K562 treated with DMSO at 1 percent for 4 hours (cell line): ENCODE results near the gene CRYGA. TPM values are rescaled to one million over a fixed set of nuclear protein-coding genes. Genes with fewer than 3 reads are reported as not detected.

Experiments
- total RNA-seq: library from RNA; unstranded; fragments of 300-600 nt; gene quantifications from 2 replicates; pipeline ENCODE4 v1.2.3, GENCODE V29; 2022; ENCODE audit not compliant: insufficient read depth

The CRYGA gene, protein sequence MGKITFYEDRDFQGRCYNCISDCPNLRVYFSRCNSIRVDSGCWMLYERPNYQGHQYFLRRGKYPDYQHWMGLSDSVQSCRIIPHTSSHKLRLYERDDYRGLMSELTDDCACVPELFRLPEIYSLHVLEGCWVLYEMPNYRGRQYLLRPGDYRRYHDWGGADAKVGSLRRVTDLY
- total RNA-seq = not detected in 2 replicates

DNA sequence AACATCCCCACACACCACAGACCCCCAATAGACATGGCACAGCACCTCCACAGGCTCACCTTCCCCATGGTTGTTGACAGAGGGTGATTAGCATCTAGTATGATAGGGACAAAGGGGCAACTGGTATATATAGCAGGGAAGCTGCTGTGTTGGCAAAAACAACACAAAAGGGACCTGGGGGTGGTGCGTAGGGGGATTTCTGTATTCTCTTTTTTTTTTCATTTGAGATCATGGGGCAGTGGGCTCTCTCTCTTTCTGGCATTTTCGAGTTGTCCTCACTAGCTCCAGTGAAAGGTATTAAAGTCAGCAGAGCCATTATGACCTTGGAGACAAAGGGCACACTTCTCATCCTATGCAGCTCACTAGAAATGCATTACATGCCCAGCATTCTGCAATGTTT lies at the start of gene CRYGA:
CRYGA (minus strand) TSS at position 101 of the 400 bp plus-strand sequence; CDS start at position 68, 33 bp downstream.

DNA sequence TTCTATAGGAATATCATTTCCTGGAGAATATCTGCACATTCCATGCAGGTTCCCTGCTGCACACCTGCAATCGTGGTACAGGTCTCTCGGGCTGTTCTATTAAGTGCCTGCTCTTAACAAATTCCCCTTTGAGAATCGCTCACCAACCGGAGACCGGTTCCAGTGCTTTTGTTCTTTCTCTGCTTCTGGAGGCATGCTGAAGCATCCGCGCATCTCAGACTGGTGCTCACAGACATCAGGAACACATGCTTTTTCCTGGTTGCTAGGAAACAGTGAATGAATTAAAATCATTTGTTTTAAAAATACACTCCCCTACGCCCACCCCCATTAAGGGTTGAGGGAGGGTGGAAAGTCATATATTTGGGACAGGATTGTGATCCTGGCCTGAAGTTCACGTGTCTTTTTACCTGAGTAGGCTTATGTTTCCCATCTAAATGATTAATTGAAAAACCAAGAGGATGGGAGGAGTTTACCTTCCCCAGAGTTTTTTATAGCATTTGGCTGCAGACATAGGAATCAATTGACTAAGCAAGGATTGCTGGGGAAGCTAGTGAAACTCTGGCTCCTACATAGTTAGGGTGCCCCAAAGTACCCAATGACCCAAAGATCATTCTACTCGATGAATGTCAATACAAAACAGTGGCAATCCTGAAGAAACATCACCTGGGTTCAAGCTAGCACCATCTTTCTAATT lies 26.6 kb upstream of the CRYGA start, which contains the start of gene C2orf80:
C2orf80 (minus strand) TSS at position 221 of the 694 bp plus-strand sequence. CDS start 3,044 bp downstream, outside the sequence.

DNA sequence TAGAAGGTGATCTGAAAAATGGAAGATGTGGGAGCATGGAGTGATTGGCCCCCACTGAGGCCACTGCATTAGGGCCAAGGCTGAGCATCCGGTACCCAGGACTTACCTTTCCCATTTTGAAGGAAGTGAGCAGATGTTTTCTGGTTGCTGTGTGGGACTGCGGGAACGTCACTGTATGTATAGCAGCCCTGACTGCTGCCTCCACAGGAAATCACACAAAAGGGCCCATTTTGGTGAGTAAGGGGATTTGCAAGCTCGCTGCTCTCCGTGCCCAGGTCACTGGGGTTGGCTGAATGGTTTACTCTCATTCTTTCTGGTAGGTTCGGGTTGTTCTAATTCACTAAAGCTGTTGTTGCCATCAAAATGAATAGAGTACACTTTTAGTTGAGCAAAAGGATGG lies 17.4 kb downstream of the CRYGA start, which contains the start of gene CRYGB:
CRYGB (minus strand) TSS at position 153 of the 400 bp plus-strand sequence; CDS start at position 115, 38 bp downstream.

DNA sequence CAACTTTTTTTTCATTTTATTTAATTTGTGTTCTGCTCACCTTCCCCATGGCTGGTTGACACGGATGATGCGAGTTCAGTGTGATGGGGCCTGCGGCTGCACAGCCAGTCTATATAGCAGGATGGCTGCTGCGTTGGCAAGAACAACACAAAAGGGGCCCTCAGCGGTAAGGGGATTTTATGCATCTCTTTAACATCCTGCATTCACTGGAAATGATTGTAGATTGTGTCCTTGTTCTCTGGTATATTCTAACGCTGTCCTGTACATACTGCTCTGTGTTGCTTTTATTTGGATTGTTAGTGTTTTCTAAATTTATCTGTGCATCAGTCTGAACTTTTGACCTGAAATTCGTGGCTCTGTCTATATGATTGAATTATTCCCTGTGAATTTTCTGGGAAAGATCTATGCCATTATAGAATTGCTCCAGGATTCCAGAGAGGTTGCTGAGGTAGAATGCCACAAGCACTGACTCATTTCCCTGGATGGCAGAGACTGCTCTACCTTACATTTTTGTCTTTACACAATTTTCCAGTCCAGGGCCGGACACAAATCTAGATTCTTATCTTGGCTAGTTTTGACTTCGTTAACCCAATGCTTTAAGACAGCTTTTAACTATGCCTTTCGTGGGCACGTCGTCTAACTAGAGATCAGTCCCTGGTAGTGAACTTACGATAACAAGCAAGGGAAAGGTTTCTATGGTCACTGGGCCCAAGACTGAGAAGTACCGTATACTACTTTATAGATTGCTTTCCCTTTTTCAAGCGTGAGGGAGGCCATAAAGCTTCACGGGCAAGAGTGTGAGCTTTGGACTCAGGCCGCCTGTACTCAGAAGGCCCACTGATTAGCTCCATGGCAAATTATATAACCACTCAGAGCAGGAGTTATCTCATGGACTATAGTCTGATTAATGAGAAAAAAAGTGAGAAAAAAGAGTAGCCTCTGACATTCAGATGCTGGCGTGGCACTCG lies 33.4 kb downstream of the CRYGA start, which contains the start of gene CRYGC:
CRYGC (minus strand) TSS at position 85 of the 968 bp plus-strand sequence; CDS start at position 49, 36 bp downstream.

DNA sequence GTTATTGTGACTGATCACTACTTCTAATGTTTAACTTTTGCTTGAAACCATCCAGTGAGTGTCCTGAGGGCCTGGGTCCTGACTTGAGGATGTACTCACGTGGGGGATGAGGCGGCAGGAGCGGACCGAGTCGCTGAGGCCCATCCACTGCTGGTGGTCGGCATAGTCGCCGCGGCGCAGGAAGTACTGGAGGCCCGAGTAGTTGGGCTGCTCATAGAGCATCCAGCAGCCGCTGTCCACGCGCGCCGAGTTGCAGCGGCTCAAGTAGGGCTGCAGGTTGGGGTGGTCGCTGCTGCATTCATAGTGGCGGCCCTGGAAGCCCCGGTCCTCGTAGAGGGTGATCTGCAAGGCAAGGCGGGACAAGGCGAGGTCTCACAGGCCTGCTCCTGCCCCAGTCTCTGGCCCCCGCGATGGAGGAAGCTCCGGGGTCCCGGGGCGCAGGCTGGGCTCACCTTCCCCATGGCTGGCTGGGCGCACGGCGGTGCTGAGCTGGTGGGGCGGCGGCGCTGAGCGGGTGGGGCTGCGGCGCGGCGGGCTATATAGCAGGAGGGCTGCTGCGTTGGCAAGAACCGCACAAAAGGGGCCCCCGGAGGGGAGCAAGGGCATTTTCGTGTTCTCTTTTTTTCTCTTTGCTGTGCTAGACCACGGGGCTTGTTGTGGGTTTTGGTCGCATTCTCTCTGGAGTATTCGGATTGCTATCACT lies 39.2 kb downstream of the CRYGA start, which contains the start of gene CRYGD:
CRYGD (minus strand) TSS at position 512 of the 703 bp plus-strand sequence; CDS start at position 461, 51 bp downstream.

Other genes starting within 250 kb of the CRYGA start
- 1.6 TPM in 2 replicates for gene PLEKHM3, start 138.1 kb downstream of the CRYGA start, total RNA-seq
- gene CRYGD, start 39.1 kb downstream of the CRYGA start, total RNA-seq = not detected in 2 replicates
- not detected in 2 replicates for gene CRYGC, start 33.8 kb downstream of the CRYGA start, total RNA-seq
- gene CRYGB, start 17.4 kb downstream of the CRYGA start, total RNA-seq = not detected in 2 replicates
- gene C2orf80, start 26.4 kb upstream of the CRYGA start, total RNA-seq = not detected in 2 replicates
- gene IDH1, start 91.5 kb upstream of the CRYGA start, total RNA-seq = 217 and 226 TPM in 2 replicates
- gene PIKFYVE, start 102.7 kb upstream of the CRYGA start, total RNA-seq = 7.7 and 9.3 TPM in 2 replicates
- gene PTH2R, start 243.2 kb upstream of the CRYGA start, total RNA-seq = 6.5 TPM in 1 of 2 replicates, not detected in the other